Activated CD4-positive, alpha-beta T cell treated with anti-CD3 and anti-CD28 coated beads for 36 hours (primary cell): Measurements from ENCODE around the gene EDNRB. TPM values are rescaled to one million over a fixed set of nuclear protein-coding genes. Genes with fewer than 3 reads are reported as not detected.

Experiments
- ATAC-seq: fragments of 200-7000 bp; cut with Tn5 transposase; one replicate; pipeline ENCODE4 v1.10.0; 2021; ENCODE audit warnings: mild to moderate bottlenecking, moderate library complexity
- CTCF ChIA-PET: fragments of 350-600 bp; sonication (Branson Sonifier 250); formaldehyde crosslinking; loops from one replicate; lab custom pipeline; 2021; ENCODE audit warnings: antibody characterized with exemption; lab: Charles Lee
- POLR2A ChIA-PET: fragments of 350-600 bp; sonication (Branson Sonifier 250); formaldehyde crosslinking; loops from one replicate; lab custom pipeline; 2021; ENCODE audit warnings: antibody characterized with exemption, inconsistent platforms; lab: Charles Lee
- DNase-seq: peaks from one replicate; pipeline ENCODE4 v3.0.0-alpha.2; 2020
- H3K27ac Mint-ChIP-seq: one replicate; pipeline ENCODE4 v1.8.0; 2021; ENCODE audit warnings: mixed read lengths
- H3K27me3 Mint-ChIP-seq: one replicate; pipeline ENCODE4 v1.8.0; 2021; ENCODE audit warnings: mixed read lengths
- H3K36me3 Mint-ChIP-seq: one replicate; pipeline ENCODE4 v1.8.0; 2021; ENCODE audit warnings: low read depth, mixed read lengths
- H3K4me1 Mint-ChIP-seq: one replicate; pipeline ENCODE4 v1.8.0; 2021; ENCODE audit warnings: mixed read lengths
- H3K4me3 Mint-ChIP-seq: one replicate; pipeline ENCODE4 v1.8.0; 2021; ENCODE audit warnings: mild to moderate bottlenecking, moderate library complexity, mixed read lengths
- H3K9me3 Mint-ChIP-seq: one replicate; pipeline ENCODE4 v1.8.0; 2021; ENCODE audit warnings: low read depth, mixed read lengths
- intact Hi-C, 2 experiments: fragments of 100-400 bp; cut with DNase I in 1 of 2; cut with micrococcal nuclease in 1 of 2; formaldehyde crosslinking; loops; one replicate each; pipeline versions ENCODE4 v1.14.2 to v1.15.1; 2022 to 2024; cut with DNase I, micrococcal nuclease
- total RNA-seq, 2 experiments: library from RNA; stranded (reverse); gene quantifications; one replicate each; pipeline ENCODE4 v1.2.3, GENCODE V29; 2021

Gene EDNRB
- total RNA-seq, 2 experiments from 2014 or later: not detected

GRCh38 chr13:77896977-77897376, 21.7 kb downstream of the EDNRB start:
- Mint-ChIP-seq H3K27ac (no peak overlapping the region), H3K4me3 (no peak overlapping the region), H3K4me1 (no peaks in the 10 kb centered on the region), H3K27me3 (peaks cover 5% of the 10 kb centered on the region), H3K9me3 (no peaks in the 10 kb centered on the region), H3K36me3 (no peaks in the 10 kb centered on the region)
- intact Hi-C loops: no loop called here
- DNase-seq (no peak), ATAC-seq (no peak)
- ChIA-PET POLR2A (interaction anchor here (0.7 kb wide), 1 partner anchor 197 kb away, joined by 3 read pairs; no protein-coding TSS in a partner anchor), CTCF (interaction anchor here (0.5 to 1.0 kb wide), 3 partner anchors 26 to 163 kb away, joined by 3 to 4 read pairs (median 3); no protein-coding TSS in a partner anchor)

- Mint-ChIP-seq H3K36me3 (no peaks in the 10 kb centered on the region), H3K9me3 (no peaks in the 10 kb centered on the region), H3K4me1 (no peaks in the 10 kb centered on the region), H3K27ac (no peak overlapping the region), H3K27me3 (peaks cover 5% of the 10 kb centered on the region), H3K4me3 (no peak overlapping the region)
- intact Hi-C loops: no loop called here
- no peak for ATAC-seq
- no peak for DNase-seq
- ChIA-PET POLR2A (interaction anchor here (0.7 kb wide), 1 partner anchor 197 kb away, joined by 3 read pairs; no protein-coding TSS in a partner anchor), CTCF (interaction anchor here (0.5 kb wide), 1 partner anchor 25 kb away, joined by 3 read pairs; no protein-coding TSS in a partner anchor)
Observed at GRCh38 chr13:77896536-77896935, 22.1 kb downstream of the EDNRB start.

- ATAC-seq (no peak), DNase-seq (no peak)
- Mint-ChIP-seq H3K27ac (no peak overlapping the region), H3K36me3 (no peaks in the 10 kb centered on the region), H3K4me3 (no peak overlapping the region), H3K9me3 (no peaks in the 10 kb centered on the region), H3K27me3 (peaks cover 3% of the 10 kb centered on the region), H3K4me1 (no peaks in the 10 kb centered on the region)
- CTCF ChIA-PET: no interaction called here
- intact Hi-C loops: no loop called here
- POLR2A ChIA-PET: no interaction called here
Observed at GRCh38 chr13:77894743-77895142, 23.9 kb downstream of the EDNRB start.

- H3K4me1 Mint-ChIP-seq: no peaks in the 10 kb centered on the region
- no peak for DNase-seq
- peaks cover 3% of the 10 kb centered on the region for H3K27me3 Mint-ChIP-seq
- no peak for ATAC-seq
- no peaks in the 10 kb centered on the region for H3K9me3 Mint-ChIP-seq
- intact Hi-C loops: no loop called here
- H3K36me3 Mint-ChIP-seq: no peaks in the 10 kb centered on the region
- H3K27ac Mint-ChIP-seq: no peak overlapping the region
- CTCF ChIA-PET: no interaction called here
- H3K4me3 Mint-ChIP-seq: no peak overlapping the region
- POLR2A ChIA-PET: no interaction called here
Observed at GRCh38 chr13:77893066-77893465, 25.6 kb downstream of the EDNRB start.

- Mint-ChIP-seq H3K9me3 (no peaks in the 10 kb centered on the region), H3K4me3 (no peak overlapping the region), H3K27me3 (peaks cover 3% of the 10 kb centered on the region), H3K4me1 (no peaks in the 10 kb centered on the region), H3K27ac (no peak overlapping the region), H3K36me3 (no peaks in the 10 kb centered on the region)
- ChIA-PET CTCF (no interaction called here), POLR2A (no interaction called here)
- no peak for ATAC-seq
- DNase-seq: no peak
- intact Hi-C loops: no loop called here
Observed at GRCh38 chr13:77892491-77892890, 26.1 kb downstream of the EDNRB start.

- DNase-seq (no peak), ATAC-seq (no peak)
- Mint-ChIP-seq H3K9me3 (no peaks in the 10 kb centered on the region), H3K27ac (no peak overlapping the region), H3K36me3 (no peaks in the 10 kb centered on the region), H3K4me3 (no peak overlapping the region), H3K4me1 (no peaks in the 10 kb centered on the region), H3K27me3 (peaks cover 3% of the 10 kb centered on the region)
- CTCF ChIA-PET: no interaction called here
- POLR2A ChIA-PET: no interaction called here
- intact Hi-C loops: no loop called here
Observed at GRCh38 chr13:77891486-77891885, 27.1 kb downstream of the EDNRB start.

GRCh38 chr13:77891041-77891440, 27.6 kb downstream of the EDNRB start:
- Mint-ChIP-seq H3K4me3 (no peak overlapping the region), H3K36me3 (no peaks in the 10 kb centered on the region), H3K4me1 (no peaks in the 10 kb centered on the region), H3K27me3 (peaks cover 3% of the 10 kb centered on the region), H3K27ac (no peak overlapping the region), H3K9me3 (no peaks in the 10 kb centered on the region)
- POLR2A ChIA-PET: no interaction called here
- CTCF ChIA-PET: no interaction called here
- no peak for ATAC-seq
- no peak for DNase-seq
- intact Hi-C loops: no loop called here

- Mint-ChIP-seq H3K27ac (no peak overlapping the region), H3K9me3 (no peaks in the 10 kb centered on the region), H3K4me3 (no peak overlapping the region), H3K4me1 (no peaks in the 10 kb centered on the region), H3K27me3 (peaks cover 2% of the 10 kb centered on the region), H3K36me3 (no peaks in the 10 kb centered on the region)
- CTCF ChIA-PET: no interaction called here
- POLR2A ChIA-PET: no interaction called here
- DNase-seq (no peak), ATAC-seq (no peak)
- intact Hi-C loops: no loop called here
Observed at GRCh38 chr13:77883328-77883727, 35.3 kb downstream of the EDNRB start.

- Mint-ChIP-seq H3K27ac (no peak overlapping the region), H3K4me3 (no peak overlapping the region), H3K9me3 (no peaks in the 10 kb centered on the region), H3K27me3 (peaks cover 4% of the 10 kb centered on the region), H3K36me3 (no peaks in the 10 kb centered on the region), H3K4me1 (no peaks in the 10 kb centered on the region)
- ATAC-seq (no peak), DNase-seq (no peak)
- ChIA-PET CTCF (no interaction called here), POLR2A (no interaction called here)
- intact Hi-C loops: no loop called here
Observed at GRCh38 chr13:77878190-77878589, 40.4 kb downstream of the EDNRB start.

GRCh38 chr13:77876176-77876575, 42.5 kb downstream of the EDNRB start:
- Mint-ChIP-seq H3K4me1 (no peaks in the 10 kb centered on the region), H3K27me3 (peaks cover 5% of the 10 kb centered on the region), H3K9me3 (no peaks in the 10 kb centered on the region), H3K4me3 (no peak overlapping the region), H3K36me3 (no peaks in the 10 kb centered on the region), H3K27ac (no peak overlapping the region)
- DNase-seq: no peak
- CTCF ChIA-PET: no interaction called here
- no peak for ATAC-seq
- POLR2A ChIA-PET: no interaction called here
- intact Hi-C loops: loop anchor here in 1 of 2 experiments (1.0 kb wide), 1 partner anchor 8 kb away; no protein-coding TSS in a partner anchor

- ATAC-seq (no peak), DNase-seq (no peak)
- POLR2A ChIA-PET: no interaction called here
- CTCF ChIA-PET: no interaction called here
- Mint-ChIP-seq H3K4me3 (no peak overlapping the region), H3K36me3 (no peaks in the 10 kb centered on the region), H3K27me3 (peaks cover 5% of the 10 kb centered on the region), H3K9me3 (no peaks in the 10 kb centered on the region), H3K27ac (no peak overlapping the region), H3K4me1 (no peaks in the 10 kb centered on the region)
- intact Hi-C loops: no loop called here
Observed at GRCh38 chr13:77874406-77874805, 44.2 kb downstream of the EDNRB start.

- Mint-ChIP-seq H3K9me3 (peaks cover 6% of the 10 kb centered on the region), H3K27me3 (peaks cover 4% of the 10 kb centered on the region), H3K27ac (no peak overlapping the region), H3K4me1 (peaks cover 6% of the 10 kb centered on the region), H3K4me3 (no peak overlapping the region), H3K36me3 (peaks cover 3% of the 10 kb centered on the region)
- intact Hi-C loops: no loop called here
- ChIA-PET POLR2A (no interaction called here), CTCF (no interaction called here)
- no peak for ATAC-seq
- no peak for DNase-seq
Observed at GRCh38 chr13:77872995-77873394, 45.6 kb downstream of the EDNRB start.
